ENCODE results near the gene COL8A1.

COL8A1 gene

GRCh38 chr3:99678023-99678422, 39.6 kb downstream of the COL8A1 start:
- no peak for DNase-seq

GRCh38 chr3:99678896-99679295, 40.5 kb downstream of the COL8A1 start:
- no peak for DNase-seq

- DNase-seq: no peak
Measured at GRCh38 chr3:99681512-99681911, 43.1 kb downstream of the COL8A1 start.

GRCh38 chr3:99681976-99682375, 43.6 kb downstream of the COL8A1 start:
- no peak for DNase-seq

GRCh38 chr3:99683465-99683864, 45.1 kb downstream of the COL8A1 start:
- no peak for DNase-seq

GRCh38 chr3:99683876-99684275, 45.5 kb downstream of the COL8A1 start:
- no peak for DNase-seq

GRCh38 chr3:99684644-99685043, 46.2 kb downstream of the COL8A1 start:
- DNase-seq: no peak

GRCh38 chr3:99686469-99686868, 48.1 kb downstream of the COL8A1 start:
- DNase-seq: no peak

- DNase-seq: no peak
Measured at GRCh38 chr3:99686955-99687612, 48.7 kb downstream of the COL8A1 start.

- no peak for DNase-seq
Measured at GRCh38 chr3:99690761-99691369, 52.5 kb downstream of the COL8A1 start.

GRCh38 chr3:99693636-99694035, 55.2 kb downstream of the COL8A1 start:
- no peak for DNase-seq

- DNase-seq: no peak
Measured at GRCh38 chr3:99696497-99696896, 58.1 kb downstream of the COL8A1 start.

- no peak for DNase-seq
Measured at GRCh38 chr3:99697250-99697649, 58.9 kb downstream of the COL8A1 start.

- DNase-seq: no peak
Measured at GRCh38 chr3:99698932-99699331, 60.5 kb downstream of the COL8A1 start.

- DNase-seq: no peak
Measured at GRCh38 chr3:99699841-99700240, 61.4 kb downstream of the COL8A1 start.

GRCh38 chr3:99700631-99701268, 62.4 kb downstream of the COL8A1 start:
- DNase-seq: no peak

GRCh38 chr3:99702953-99703943, 64.9 kb downstream of the COL8A1 start:
- no peak for DNase-seq

GRCh38 chr3:99704417-99704816, 66.0 kb downstream of the COL8A1 start:
- no peak for DNase-seq

GRCh38 chr3:99706410-99706809, 68.0 kb downstream of the COL8A1 start:
- DNase-seq: no peak

GRCh38 chr3:99708207-99708745, 69.9 kb downstream of the COL8A1 start:
- DNase-seq: no peak

GRCh38 chr3:99709686-99710085, 71.3 kb downstream of the COL8A1 start:
- no peak for DNase-seq

- DNase-seq: no peak
Measured at GRCh38 chr3:99710094-99710493, 71.7 kb downstream of the COL8A1 start.

- no peak for DNase-seq
Measured at GRCh38 chr3:99711351-99711750, 73.0 kb downstream of the COL8A1 start.
